Mesodermal cell (in vitro differentiated cells): ENCODE results near the gene ACAT2.
"Not testable (repeated sequence)": the region's sequence is repeated elsewhere in the genome, so short reads cannot be mapped to it uniquely, and the experiment has no call there.

Source experiments
- H3K27ac ChIP-seq: 2 replicates; pipeline ENCODE4 v1.7.0; 2013; ENCODE audit warnings: mild to moderate bottlenecking, low read depth, low read length, moderate library complexity; ENCODE audit not compliant: severe bottlenecking
- H3K36me3 ChIP-seq: 2 replicates; pipeline ENCODE4 v1.7.1; 2013; ENCODE audit warnings: mild to moderate bottlenecking, low read length, moderate library complexity; ENCODE audit not compliant: control insufficient read depth, insufficient read depth
- H3K4me1 ChIP-seq: one replicate; pipeline ENCODE4 v1.7.1; 2013; ENCODE audit warnings: mild to moderate bottlenecking, low read length; ENCODE audit not compliant: insufficient read depth, control insufficient read depth, poor library complexity, severe bottlenecking
- H3K4me3 ChIP-seq: 2 replicates; pipeline ENCODE4 v1.7.0; 2013; ENCODE audit warnings: low read length, control low read depth, mild to moderate bottlenecking; ENCODE audit not compliant: insufficient read depth, poor library complexity, severe bottlenecking; ENCODE audit errors: extremely low read depth
- H3K9me3 ChIP-seq: 2 replicates; pipeline ENCODE4 v1.7.1; 2013; ENCODE audit warnings: mild to moderate bottlenecking, low read length, moderate library complexity; ENCODE audit not compliant: control insufficient read depth
- WGBS, 2 experiments: methylation state at CpG; one replicate each; pipeline ENCODE4 v1.1.5; 2013; ENCODE audit warnings: missing lambda C conversion rate in 2 of 2; ENCODE audit not compliant: insufficient coverage in 2 of 2; 5-methylcytosine and 5-hydroxymethylcytosine counted together

The ACAT2 gene

GRCh38 chr6:159813781-159814180 lies 51.9 kb downstream of the ACAT2 start:
- Histone ChIP-seq H3K27ac (no peak overlapping the region), H3K9me3 (no peaks in the 10 kb centered on the region), H3K4me3 (no peak overlapping the region), H3K4me1 (no peaks in the 10 kb centered on the region), H3K36me3 (no peaks in the 10 kb centered on the region)
- WGBS, 2 experiments: 89 to 93% methylated on average over 8 to 9 of the region's 9 CpGs

GRCh38 chr6:159815410-159815809 lies 53.6 kb downstream of the ACAT2 start:
- no peaks in the 10 kb centered on the region for H3K36me3 ChIP-seq
- H3K4me3 ChIP-seq: no peak overlapping the region
- no peaks in the 10 kb centered on the region for H3K9me3 ChIP-seq
- 69 to 75% methylated on average over 6 of the region's 6 CpGs for WGBS, 2 experiments
- H3K27ac ChIP-seq: no peak overlapping the region
- no peaks in the 10 kb centered on the region for H3K4me1 ChIP-seq

- WGBS, 2 experiments: 93% methylated on average over 3 of the region's 3 CpGs; no CpG with 5 or more reads in 1 of the 2 experiments
- not testable (repeated sequence) for H3K4me1 ChIP-seq
Observed at GRCh38 chr6:159816775-159817174, 54.9 kb downstream of the ACAT2 start.

GRCh38 chr6:159817951-159818739 lies 56.3 kb downstream of the ACAT2 start:
- H3K36me3 ChIP-seq: no peaks in the 10 kb centered on the region
- H3K4me1 ChIP-seq: no peaks in the 10 kb centered on the region
- no peak overlapping the region for H3K4me3 ChIP-seq
- WGBS, 2 experiments: 90 to 91% methylated on average over 16 to 18 of the region's 23 CpGs
- no peaks in the 10 kb centered on the region for H3K9me3 ChIP-seq
- no peak overlapping the region for H3K27ac ChIP-seq

More at GRCh38 chr6:159816775-159817174, 54.9 kb downstream of the ACAT2 start:
- not testable (repeated sequence) for H3K4me3 ChIP-seq, H3K36me3 ChIP-seq, H3K27ac ChIP-seq, H3K9me3 ChIP-seq

- 87 to 93% methylated on average over 16 of the region's 16 CpGs for WGBS, 2 experiments
- Histone ChIP-seq H3K4me3 (no peak overlapping the region), H3K36me3 (no peaks in the 10 kb centered on the region), H3K27ac (no peak overlapping the region), H3K9me3 (no peaks in the 10 kb centered on the region), H3K4me1 (no peaks in the 10 kb centered on the region)
Observed at GRCh38 chr6:159819098-159819497, 57.3 kb downstream of the ACAT2 start.

GRCh38 chr6:159819932-159820640 lies 58.2 kb downstream of the ACAT2 start:
- Histone ChIP-seq H3K36me3 (no peaks in the 10 kb centered on the region), H3K27ac (no peak overlapping the region), H3K4me3 (no peak overlapping the region), H3K9me3 (no peaks in the 10 kb centered on the region), H3K4me1 (no peaks in the 10 kb centered on the region)
- 50 to 57% methylated on average over 24 to 28 of the region's 28 CpGs for WGBS, 2 experiments

GRCh38 chr6:159821122-159821521 lies 59.3 kb downstream of the ACAT2 start:
- Histone ChIP-seq H3K4me3 (no peak overlapping the region), H3K27ac (no peak overlapping the region), H3K9me3 (no peaks in the 10 kb centered on the region), H3K36me3 (no peaks in the 10 kb centered on the region), H3K4me1 (no peaks in the 10 kb centered on the region)
- 77 to 98% methylated on average over 7 to 11 of the region's 11 CpGs for WGBS, 2 experiments

GRCh38 chr6:159821726-159822125 lies 59.9 kb downstream of the ACAT2 start:
- 92 to 97% methylated on average over 10 of the region's 10 CpGs for WGBS, 2 experiments
- H3K4me3 ChIP-seq: no peak overlapping the region
- no peaks in the 10 kb centered on the region for H3K4me1 ChIP-seq
- H3K9me3 ChIP-seq: no peaks in the 10 kb centered on the region
- H3K36me3 ChIP-seq: no peaks in the 10 kb centered on the region
- no peak overlapping the region for H3K27ac ChIP-seq

- H3K4me1 ChIP-seq: no peaks in the 10 kb centered on the region
- WGBS, 2 experiments: 60% methylated on average over 1 of the region's 3 CpGs
- H3K9me3 ChIP-seq: no peaks in the 10 kb centered on the region
- H3K36me3 ChIP-seq: no peaks in the 10 kb centered on the region
- H3K4me3 ChIP-seq: no peak overlapping the region
- H3K27ac ChIP-seq: no peak overlapping the region
Observed at GRCh38 chr6:159823953-159824352, 62.1 kb downstream of the ACAT2 start.

GRCh38 chr6:159824690-159825089 lies 62.8 kb downstream of the ACAT2 start:
- H3K9me3 ChIP-seq, H3K4me1 ChIP-seq, H3K36me3 ChIP-seq, H3K4me3 ChIP-seq, H3K27ac ChIP-seq: not testable (repeated sequence)
- WGBS, 2 experiments: 93 to 94% methylated on average over 3 of the region's 9 CpGs

- Histone ChIP-seq H3K4me1 (peaks cover 3% of the 10 kb centered on the region), H3K4me3 (no peak overlapping the region), H3K36me3 (no peaks in the 10 kb centered on the region), H3K9me3 (no peaks in the 10 kb centered on the region), H3K27ac (no peak overlapping the region)
- 87 to 100% methylated on average over 4 to 8 of the region's 13 CpGs for WGBS, 2 experiments
Observed at GRCh38 chr6:159826004-159826403, 64.2 kb downstream of the ACAT2 start.
